ENCODE results near the gene ERICH4.

GRCh38 chr19:41398598-41398997 is 44.4 kb upstream of the ERICH4 start:
- no peak for TF ChIP-seq CTCF (IDR thresholded peaks at IDR 0.05)
- TF ChIP-seq POLR2AphosphoS5 (IDR thresholded peaks at IDR 0.05): no peak
